HEK293T (cell line): ENCODE results near the gene CYP24A1.

Source experiments
- CTCF ChIA-PET: fragments of 350-600 bp; formaldehyde crosslinking; extraction: SDS; loops from one replicate; lab custom pipeline; 2021; ENCODE audit warnings: antibody characterized with exemption, inconsistent platforms; lab: Yijun Ruan, JAX
- POLR2A ChIA-PET: fragments of 350-600 bp; formaldehyde crosslinking; extraction: SDS; loops from one replicate; lab custom pipeline; 2020; ENCODE audit warnings: antibody characterized with exemption, inconsistent platforms; lab: Yijun Ruan, JAX
- DNase-seq: peaks from one replicate; pipeline ENCODE4 v3.0.0; 2012; ENCODE audit warnings: mixed read lengths; ENCODE audit errors: extremely low spot score
- ARNT ChIP-seq: fragments of 450-650 bp; IDR thresholded peaks from 2 replicates; pipeline ENCODE4 v1.6.1; 2017; ENCODE audit warnings: mild to moderate bottlenecking
- BHLHE40 ChIP-seq: fragments of 450-650 bp; IDR thresholded peaks from 2 replicates; pipeline ENCODE4 v1.6.1; 2016; ENCODE audit warnings: mild to moderate bottlenecking, moderate library complexity, borderline replicate concordance
- CTBP1 ChIP-seq: fragments of 450-650 bp; IDR thresholded peaks from 2 replicates; pipeline ENCODE4 v1.6.1; 2016; ENCODE audit warnings: borderline replicate concordance
- ELF4 ChIP-seq: fragments of 450-650 bp; IDR thresholded peaks from 2 replicates; pipeline ENCODE4 v1.6.1; 2017; ENCODE audit warnings: antibody characterized with exemption
- FOXA1 ChIP-seq: fragments of 450-650 bp; IDR thresholded peaks from 2 replicates; pipeline ENCODE4 v1.6.1; 2016; ENCODE audit warnings: mild to moderate bottlenecking
- FOXK2 ChIP-seq: fragments of 450-650 bp; IDR thresholded peaks from 2 replicates; pipeline ENCODE4 v1.6.1; 2016; ENCODE audit warnings: mild to moderate bottlenecking
- FOXM1 ChIP-seq: fragments of 450-650 bp; IDR thresholded peaks from 2 replicates; pipeline ENCODE4 v1.6.1; 2017; ENCODE audit warnings: mild to moderate bottlenecking, borderline replicate concordance
- HDGF ChIP-seq: fragments of 450-650 bp; IDR thresholded peaks from 2 replicates; pipeline ENCODE4 v1.6.1; 2017; ENCODE audit warnings: antibody characterized with exemption, borderline replicate concordance
- L3MBTL2 ChIP-seq: fragments of 450-650 bp; conservative IDR thresholded peaks from 2 replicates; pipeline ENCODE4 v1.6.1; 2016; ENCODE audit warnings: mild to moderate bottlenecking
- LEF1 ChIP-seq: fragments of 450-650 bp; IDR thresholded peaks from 2 replicates; pipeline ENCODE4 v1.6.1; 2017; ENCODE audit warnings: mild to moderate bottlenecking, borderline replicate concordance
- NFRKB ChIP-seq: fragments of 450-650 bp; IDR thresholded peaks from 2 replicates; pipeline ENCODE4 v1.6.1; 2016; ENCODE audit warnings: mild to moderate bottlenecking, moderate library complexity
- PKNOX1 ChIP-seq: fragments of 450-650 bp; IDR thresholded peaks from 2 replicates; pipeline ENCODE4 v1.6.1; 2016
- SP1 ChIP-seq: fragments of 450-650 bp; IDR thresholded peaks from 2 replicates; pipeline ENCODE4 v1.6.1; 2017
- SUZ12 ChIP-seq: fragments of 450-650 bp; IDR thresholded peaks from 2 replicates; pipeline ENCODE4 v1.6.1; 2016; ENCODE audit warnings: mild to moderate bottlenecking
- TARDBP ChIP-seq: fragments of 450-650 bp; IDR thresholded peaks from 2 replicates; pipeline ENCODE4 v1.6.1; 2016
- ZNF384 ChIP-seq: fragments of 450-650 bp; IDR thresholded peaks from 2 replicates; pipeline ENCODE4 v1.6.1; 2016

CYP24A1 gene

GRCh38 chr20:54184904-54185626 is 11.3 kb upstream of the CYP24A1 start:
- no peak for DNase-seq
- TF ChIP-seq L3MBTL2: no peak
- TF ChIP-seq NFRKB: no peak
- CTCF ChIA-PET: no interaction called here
- POLR2A ChIA-PET: no interaction called here

DNA sequence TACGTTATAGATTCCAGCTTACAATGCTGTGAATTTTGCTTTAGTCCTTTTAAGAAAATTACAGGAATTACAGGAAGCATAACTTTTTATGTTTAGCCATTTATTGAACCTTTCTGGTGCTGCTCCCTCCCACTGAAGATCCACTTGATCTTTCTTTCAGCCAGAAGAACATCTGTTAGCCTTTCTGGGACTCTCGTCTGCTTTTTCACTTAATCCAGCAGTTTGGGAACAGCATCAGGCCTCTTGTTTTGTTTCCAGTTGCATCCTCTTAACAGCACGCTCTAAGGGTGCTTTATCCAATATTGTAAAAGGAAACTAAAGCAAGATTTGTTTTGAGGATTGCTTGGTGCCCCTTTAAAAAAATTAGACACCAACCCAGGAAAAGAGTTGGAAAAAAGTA is 10.3 kb upstream of the CYP24A1 start:
- POLR2A ChIA-PET: no interaction called here
- CTCF ChIA-PET: no interaction called here
- TF ChIP-seq BHLHE40 (no peak), ARNT (no peak), FOXA1 (no peak), FOXM1 (no peak), PKNOX1 (no peak), SUZ12 (no peak), HDGF (no peak), L3MBTL2 (no peak), SP1 (no peak), NFRKB (no peak), ELF4 (no peak), ZNF384 (no peak), FOXK2 (no peak), CTBP1 (no peak), TARDBP (no peak)
- no peak for DNase-seq

DNA sequence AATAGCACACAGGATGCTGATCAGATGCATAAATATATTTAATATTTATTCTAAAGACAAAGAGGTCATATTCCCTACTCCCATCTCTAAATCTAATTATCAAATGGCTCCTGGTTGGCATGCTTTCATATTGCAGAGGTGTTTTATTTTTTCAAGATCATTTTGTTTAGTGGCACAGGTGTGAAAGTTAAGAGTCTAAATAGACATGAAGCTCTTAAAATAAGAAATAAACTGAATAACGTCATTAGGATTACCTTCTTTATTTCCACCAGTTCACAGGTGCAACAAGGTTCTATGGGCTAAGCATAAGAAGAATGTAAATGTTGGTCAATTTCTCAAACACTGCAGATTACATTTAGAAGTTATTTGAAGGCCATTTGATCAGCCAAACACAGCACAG is 7.1 kb upstream of the CYP24A1 start:
- ChIA-PET POLR2A (no interaction called here), CTCF (no interaction called here)
- no peak for DNase-seq
- TF ChIP-seq HDGF (no peak), ZNF384 (no peak), SP1 (no peak), ELF4 (no peak), TARDBP (no peak), CTBP1 (no peak), BHLHE40 (no peak), ARNT (no peak), LEF1 (no peak), FOXM1 (no peak), PKNOX1 (no peak), FOXA1 (no peak), FOXK2 (no peak), NFRKB (no peak), SUZ12 (no peak), L3MBTL2 (no peak)

DNA sequence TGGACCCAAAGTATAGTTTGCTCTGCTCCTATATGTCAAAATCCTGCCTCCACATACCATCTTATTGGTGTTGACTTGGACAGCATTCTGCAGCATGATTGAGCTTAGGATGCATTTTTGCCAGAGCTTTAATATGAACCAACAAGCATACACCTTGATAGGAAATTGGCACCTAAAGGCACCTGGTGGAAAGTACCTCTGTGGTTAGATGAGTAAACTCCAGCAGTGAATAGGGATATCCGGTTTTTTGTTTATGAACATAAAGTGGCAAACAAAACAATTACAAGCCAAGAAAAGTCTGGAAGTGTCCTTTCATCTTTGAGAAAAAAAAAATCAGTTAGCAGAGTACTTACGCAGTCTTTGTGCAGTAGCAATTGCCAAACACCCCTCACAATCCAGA is 6.2 kb upstream of the CYP24A1 start:
- no peak for TF ChIP-seq FOXK2
- TF ChIP-seq LEF1: no peak
- no peak for TF ChIP-seq CTBP1
- ChIA-PET CTCF (no interaction called here), POLR2A (no interaction called here)
- no peak for DNase-seq

- TF ChIP-seq PKNOX1 (no peak), ZNF384 (no peak), SUZ12 (no peak), CTBP1 (no peak), LEF1 (no peak), SP1 (no peak), BHLHE40 (no peak)
- no peak for DNase-seq
- POLR2A ChIA-PET: no interaction called here
- CTCF ChIA-PET: no interaction called here
Observed at GRCh38 chr20:54178256-54178655, 4.5 kb upstream of the CYP24A1 start.

GRCh38 chr20:54177378-54177777 is 3.6 kb upstream of the CYP24A1 start:
- TF ChIP-seq FOXA1 (no peak), PKNOX1 (no peak), TARDBP (no peak), HDGF (no peak)
- POLR2A ChIA-PET: no interaction called here
- no peak for DNase-seq
- CTCF ChIA-PET: no interaction called here
